ELF-1 (cell line): ENCODE data around the gene SHROOM2.
"Not testable (repeated sequence)": the region's sequence is repeated elsewhere in the genome, so short reads cannot be mapped to it uniquely, and the experiment has no call there.

Experiments used
- DNase-seq: peaks from one replicate; pipeline ENCODE4 v3.0.0-alpha.2; 2016; ENCODE audit warnings: low read depth, low spot score

The SHROOM2 gene

GRCh38 chrX:9785254-9785943 lies 830 bp upstream of the SHROOM2 start:
- DNase-seq = peak; percentile 25

- DNase-seq = peak; percentile 64
Measured at GRCh38 chrX:9786798-9787635, 788 bp downstream of the SHROOM2 start.

DNA sequence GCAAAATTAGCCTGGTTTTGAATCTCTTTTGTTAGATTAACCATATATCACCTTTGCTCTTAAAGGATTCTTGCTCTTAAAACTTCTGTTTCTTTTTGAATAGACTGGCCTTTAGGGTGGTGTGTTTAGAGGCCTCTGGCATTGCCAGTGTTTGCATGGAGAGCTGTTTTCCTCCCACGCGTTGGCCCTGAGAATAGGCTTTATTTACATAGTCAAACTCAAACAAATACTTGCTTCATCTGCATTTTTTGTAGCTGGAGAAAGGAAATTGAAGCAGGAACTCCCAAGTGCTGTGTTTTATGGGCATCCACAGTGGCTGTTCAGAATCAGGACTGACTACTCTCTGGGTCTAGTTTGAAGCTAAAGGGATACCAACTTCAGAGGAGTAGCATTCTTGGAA lies 2.7 kb downstream of the SHROOM2 start:
- DNase-seq = peak; percentile 43

- peak; percentile 87 for DNase-seq
Measured at GRCh38 chrX:9789555-9789954, 3.3 kb downstream of the SHROOM2 start.

GRCh38 chrX:9790866-9791265 lies 4.6 kb downstream of the SHROOM2 start:
- DNase-seq = peak; percentile 37

DNA sequence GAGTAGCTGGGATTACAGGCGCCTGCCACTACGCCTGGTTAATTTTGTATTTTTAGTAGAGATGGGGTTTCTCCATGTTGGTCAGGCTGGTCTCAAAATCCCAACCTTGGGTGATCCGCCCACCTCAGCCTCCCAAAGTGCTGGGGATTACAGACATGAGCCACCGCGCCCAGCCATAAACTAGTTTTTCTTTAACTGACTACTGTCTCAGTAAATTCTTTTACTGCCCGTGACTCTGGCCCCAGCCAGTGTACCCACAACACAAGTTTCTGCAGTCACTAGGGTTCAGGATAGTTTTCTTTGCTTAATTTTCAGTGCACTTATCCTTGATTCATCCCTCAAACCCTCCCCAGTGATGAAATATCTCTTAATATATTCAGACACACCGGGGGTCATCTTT lies 8.3 kb downstream of the SHROOM2 start:
- no peak for DNase-seq

GRCh38 chrX:9797384-9798360 lies 11.4 kb downstream of the SHROOM2 start:
- peak; percentile 72 for DNase-seq

DNA sequence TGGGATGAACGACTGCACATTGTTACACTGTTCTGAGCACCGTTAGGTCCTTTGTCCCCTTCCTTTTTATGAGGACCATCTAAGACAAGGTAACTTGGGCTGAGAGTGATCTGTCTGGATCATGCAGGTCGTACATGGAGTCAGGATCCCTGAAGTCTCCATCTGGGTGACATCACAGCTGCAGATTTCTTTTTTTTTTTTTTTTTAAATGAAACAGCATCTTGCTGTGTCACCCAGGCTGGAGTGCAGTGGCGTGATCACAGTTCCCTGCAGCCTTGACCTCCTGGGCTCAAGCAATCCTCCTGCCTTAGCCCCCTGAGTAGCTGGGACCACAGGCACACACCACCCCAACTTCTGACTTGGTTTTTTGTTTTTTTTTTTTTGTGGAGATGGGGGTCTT lies 16.5 kb downstream of the SHROOM2 start:
- no peak for DNase-seq

DNA sequence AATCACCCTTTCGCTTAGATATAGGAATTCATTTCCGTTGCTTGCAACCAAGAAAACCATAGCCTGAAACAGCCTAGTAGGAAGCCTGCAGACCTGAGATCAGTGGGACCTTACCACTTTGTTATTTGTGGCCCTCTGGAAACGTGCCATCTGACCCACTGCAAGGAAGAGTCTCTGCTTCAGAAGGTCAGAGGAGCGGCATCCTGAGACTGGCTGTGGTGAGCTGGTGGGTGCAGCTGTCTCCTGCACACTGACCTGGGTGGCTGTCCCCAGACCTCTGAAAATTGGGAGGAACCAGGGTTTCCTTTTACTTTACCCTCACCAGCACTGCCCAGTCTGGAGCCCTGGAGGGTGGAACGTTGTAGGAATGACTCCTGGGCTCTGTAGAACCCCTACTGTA lies 18.2 kb downstream of the SHROOM2 start:
- DNase-seq = no peak

DNA sequence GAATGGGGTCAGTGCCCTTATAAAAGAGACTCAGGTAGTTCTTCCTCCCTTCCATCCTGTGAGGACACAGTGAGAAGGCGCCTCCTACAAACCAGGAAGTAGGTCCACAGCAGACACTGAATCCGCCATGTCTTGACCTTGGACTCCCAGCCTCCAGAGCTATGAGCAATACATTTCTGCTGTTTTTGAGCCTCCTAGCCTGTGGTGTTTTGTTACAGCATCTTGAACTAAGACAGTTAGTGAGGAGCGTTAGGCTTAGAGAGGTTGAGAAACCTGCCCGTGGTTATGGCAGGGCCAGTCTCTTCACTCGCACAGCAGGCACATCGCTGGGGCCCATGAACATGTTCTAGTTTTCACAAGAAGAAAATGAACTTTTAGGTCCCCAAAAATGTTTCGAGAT lies 19.7 kb downstream of the SHROOM2 start:
- DNase-seq = no peak

DNA sequence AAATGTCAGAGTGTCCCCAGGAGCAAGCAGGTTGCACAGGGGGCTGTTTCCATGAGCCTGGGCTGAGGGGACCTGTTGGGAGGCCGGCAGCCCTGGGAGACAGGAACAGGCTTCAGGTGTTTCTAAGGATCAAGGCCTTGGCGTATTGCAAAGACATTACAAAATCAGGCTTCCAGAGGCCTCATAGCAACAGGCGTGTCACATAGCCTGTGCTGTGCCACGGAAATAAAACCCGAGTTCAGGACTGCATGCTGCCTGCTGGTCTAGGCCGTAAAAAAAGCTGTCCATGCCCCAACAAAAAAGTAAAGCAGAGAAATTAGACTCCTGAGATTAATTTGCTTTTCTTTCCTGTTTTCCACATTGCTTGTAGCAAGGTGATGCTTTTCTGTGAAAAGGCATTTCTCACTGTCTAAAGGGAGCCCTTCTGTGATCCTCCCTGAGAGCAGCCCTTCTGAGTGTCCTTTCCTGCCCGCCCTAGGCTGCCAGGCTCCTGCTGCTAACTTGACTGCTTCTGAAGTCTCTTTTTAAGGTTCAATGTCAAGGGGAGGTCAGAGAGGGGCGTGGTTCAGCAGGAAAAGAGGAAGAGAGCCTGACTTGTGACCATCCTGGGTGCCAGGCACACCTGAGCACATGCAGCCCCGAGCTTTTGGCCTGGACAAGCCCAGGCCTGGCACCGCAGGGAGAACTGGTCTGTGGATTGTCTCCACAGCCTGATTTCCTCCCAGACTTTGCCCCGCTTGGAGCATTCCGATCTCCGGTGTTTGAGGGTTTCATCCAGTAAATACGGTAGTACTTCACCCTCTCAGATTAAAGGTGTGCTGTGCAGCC lies 21.3 kb downstream of the SHROOM2 start:
- peak; percentile 29 for DNase-seq

GRCh38 chrX:9809876-9810275 lies 23.6 kb downstream of the SHROOM2 start:
- DNase-seq = not testable (repeated sequence)

DNA sequence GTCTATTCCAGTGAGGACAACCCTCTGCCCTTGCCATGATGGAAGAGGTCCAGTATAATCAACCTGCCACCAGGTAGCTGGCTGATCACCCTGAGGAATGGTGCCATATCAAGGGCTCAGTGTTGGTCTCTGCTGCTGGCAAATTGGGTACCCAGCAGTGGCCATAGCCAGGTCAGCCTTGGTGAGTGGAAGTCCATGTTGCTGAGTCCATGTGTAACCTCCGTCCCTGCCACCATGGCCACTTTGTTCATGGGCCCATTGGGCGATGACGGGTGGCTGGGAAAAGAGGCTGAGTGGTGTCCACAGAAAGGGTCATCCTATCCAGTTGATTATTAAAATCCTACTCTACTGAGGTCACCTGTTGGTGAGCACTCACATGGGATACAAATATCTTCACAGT lies 24.9 kb downstream of the SHROOM2 start:
- DNase-seq = not testable (repeated sequence)

DNA sequence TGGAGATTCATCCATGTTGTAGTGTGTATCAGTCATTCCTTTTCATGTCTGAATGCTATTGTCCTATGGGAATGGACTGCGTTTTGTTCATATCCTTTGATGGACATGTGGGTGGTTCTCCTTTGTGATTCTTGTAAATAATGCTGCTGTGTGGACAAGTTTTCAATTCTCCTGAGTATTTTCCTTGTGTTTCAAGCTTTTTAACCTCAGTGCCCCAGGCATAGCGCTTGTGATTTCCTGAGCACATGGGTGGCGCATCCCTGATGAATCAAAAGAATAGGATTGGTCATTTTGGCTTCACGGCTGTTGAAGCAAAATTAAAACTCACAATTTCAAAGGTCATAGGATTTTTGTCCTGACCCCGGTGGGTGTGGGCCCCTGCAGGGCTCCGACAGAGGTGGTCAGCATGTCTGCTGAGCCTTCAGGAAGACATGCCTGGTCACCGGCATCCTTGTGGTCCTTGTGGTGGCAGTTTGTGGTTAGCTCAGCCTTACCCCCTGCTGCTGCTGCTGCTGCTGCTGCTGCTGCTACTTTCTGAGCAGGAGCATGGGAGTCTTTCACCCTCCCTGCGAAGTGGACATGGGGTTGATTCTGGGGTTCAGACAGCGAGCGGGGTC lies 30.0 kb downstream of the SHROOM2 start:
- peak; percentile 39 for DNase-seq

GRCh38 chrX:9821572-9821971 lies 35.3 kb downstream of the SHROOM2 start:
- no peak for DNase-seq

GRCh38 chrX:9824554-9824953 lies 38.3 kb downstream of the SHROOM2 start:
- DNase-seq = peak; percentile 74

DNA sequence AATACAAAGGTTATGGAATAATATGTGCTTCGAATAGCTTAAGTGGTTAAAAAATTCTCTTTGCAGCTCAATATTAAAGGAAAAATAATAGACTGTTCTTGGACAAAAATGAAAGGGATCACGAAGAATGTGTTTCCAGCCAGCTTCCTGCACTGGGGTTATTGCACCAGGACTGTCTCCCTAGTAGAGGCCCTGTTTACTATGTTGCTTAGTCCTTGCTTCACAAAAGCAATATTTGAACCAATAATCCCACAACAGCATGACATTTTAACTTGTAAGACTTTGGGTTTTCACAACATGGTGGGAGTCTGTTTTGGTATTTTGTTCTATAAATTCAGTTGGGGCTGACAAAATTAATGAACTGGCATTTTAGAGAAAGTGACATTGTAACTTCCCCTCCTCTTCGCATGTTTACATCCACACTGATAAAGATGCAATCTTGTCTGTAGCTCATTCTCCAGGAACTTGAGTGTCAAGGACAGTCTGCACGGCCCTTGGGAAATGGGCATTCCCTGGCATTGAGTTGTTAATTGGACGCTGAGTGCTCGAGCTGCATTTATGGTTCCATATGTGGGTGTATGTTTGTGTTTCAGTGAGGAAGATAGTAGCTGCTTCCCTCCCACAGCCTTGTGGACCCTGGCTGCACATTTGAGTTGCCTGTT lies 39.0 kb downstream of the SHROOM2 start:
- DNase-seq = no peak

- no peak for DNase-seq
Measured at GRCh38 chrX:9825966-9826365, 39.7 kb downstream of the SHROOM2 start.

DNA sequence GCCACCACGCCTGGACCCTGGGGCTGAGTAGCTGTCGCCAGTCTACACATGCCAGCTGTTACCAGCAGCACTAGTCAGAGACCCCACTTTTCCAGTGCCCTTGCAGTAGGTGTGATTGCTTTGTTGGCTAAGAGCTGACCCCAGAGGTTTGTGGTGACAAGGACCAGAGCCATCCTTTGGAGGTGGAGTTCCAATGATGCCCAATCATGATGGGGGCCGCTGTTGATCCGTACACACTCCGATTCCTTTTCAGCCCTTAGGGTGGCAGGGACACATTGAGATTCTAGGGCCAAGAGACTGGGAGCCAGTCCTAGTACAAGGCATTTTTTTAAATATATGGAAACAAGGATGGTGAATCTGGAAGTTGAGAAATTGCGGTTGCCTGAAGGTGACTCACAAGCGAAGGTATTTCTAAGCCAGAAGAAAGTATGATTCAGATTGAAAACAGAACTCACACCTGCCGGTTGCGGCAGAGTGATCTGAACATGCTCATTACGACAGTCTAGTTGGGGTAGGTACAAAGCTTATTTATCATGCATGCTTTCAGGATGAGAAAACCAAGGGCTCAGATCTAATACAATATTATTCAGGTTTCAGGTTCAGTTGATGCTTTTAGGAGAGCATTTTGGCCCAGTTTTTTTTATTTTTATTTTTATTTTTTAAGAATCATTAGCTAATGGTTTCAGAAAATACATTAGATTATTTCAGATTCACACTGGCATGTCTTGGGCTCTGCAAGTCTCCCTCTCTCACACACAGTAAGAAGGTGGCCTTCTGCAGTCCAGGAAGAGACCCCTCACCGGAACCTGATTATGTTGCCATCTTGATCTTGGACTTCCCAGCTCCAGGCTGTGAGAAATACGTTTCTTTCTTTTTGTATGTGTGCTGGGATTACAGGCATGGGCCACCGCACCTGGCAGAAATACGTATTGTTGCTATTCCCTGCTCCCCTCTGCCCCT lies 43.4 kb downstream of the SHROOM2 start:
- no peak for DNase-seq
